HG02885 (cell line): ENCODE data around the gene BRD8.

Experiments used
- ATAC-seq: cut with Tn5 transposase; IDR thresholded peaks from one replicate; pipeline ENCODE4 v1.9.1; 2021; ENCODE audit warnings: mild to moderate bottlenecking; ENCODE audit not compliant: unreplicated experiment, poor library complexity

BRD8 gene

GRCh38 chr5:138103319-138103637, 75.2 kb downstream of the BRD8 start:
- no peak for ATAC-seq

- no peak for ATAC-seq
These were observed 75.7 kb downstream of the BRD8 start for GRCh38 chr5:138102454-138103318.

GRCh38 chr5:138096997-138097828, 81.2 kb downstream of the BRD8 start:
- no peak for ATAC-seq

GRCh38 chr5:138096363-138096762, 82.1 kb downstream of the BRD8 start:
- no peak for ATAC-seq

GRCh38 chr5:138095100-138095907, 83.1 kb downstream of the BRD8 start:
- ATAC-seq: no peak

- ATAC-seq: no peak
These were observed 85.4 kb downstream of the BRD8 start for GRCh38 chr5:138093036-138093435.

- no peak for ATAC-seq
These were observed 86.1 kb downstream of the BRD8 start for GRCh38 chr5:138092301-138092700.

GRCh38 chr5:138091685-138092084, 86.7 kb downstream of the BRD8 start:
- no peak for ATAC-seq
